ENCODE results near the gene FXYD3.

Gene FXYD3

DNA sequence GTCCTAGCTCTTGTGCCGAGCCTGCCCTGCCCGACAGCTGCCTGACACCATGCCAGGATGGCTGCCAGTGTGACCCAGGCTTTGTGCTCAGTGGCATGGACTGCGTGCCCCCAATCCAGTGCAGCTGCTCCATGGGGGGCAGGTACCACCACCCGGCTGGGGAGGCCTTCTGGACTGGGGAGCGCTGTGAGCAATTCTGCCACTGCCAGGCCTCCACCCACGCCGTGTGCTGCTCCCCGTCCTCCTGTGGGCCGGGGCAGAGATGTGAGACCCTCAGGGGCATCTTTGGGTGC lies 9.4 kb upstream of the FXYD3 start:
- no peak for ATAC-seq
- no peak for DNase-seq

DNA sequence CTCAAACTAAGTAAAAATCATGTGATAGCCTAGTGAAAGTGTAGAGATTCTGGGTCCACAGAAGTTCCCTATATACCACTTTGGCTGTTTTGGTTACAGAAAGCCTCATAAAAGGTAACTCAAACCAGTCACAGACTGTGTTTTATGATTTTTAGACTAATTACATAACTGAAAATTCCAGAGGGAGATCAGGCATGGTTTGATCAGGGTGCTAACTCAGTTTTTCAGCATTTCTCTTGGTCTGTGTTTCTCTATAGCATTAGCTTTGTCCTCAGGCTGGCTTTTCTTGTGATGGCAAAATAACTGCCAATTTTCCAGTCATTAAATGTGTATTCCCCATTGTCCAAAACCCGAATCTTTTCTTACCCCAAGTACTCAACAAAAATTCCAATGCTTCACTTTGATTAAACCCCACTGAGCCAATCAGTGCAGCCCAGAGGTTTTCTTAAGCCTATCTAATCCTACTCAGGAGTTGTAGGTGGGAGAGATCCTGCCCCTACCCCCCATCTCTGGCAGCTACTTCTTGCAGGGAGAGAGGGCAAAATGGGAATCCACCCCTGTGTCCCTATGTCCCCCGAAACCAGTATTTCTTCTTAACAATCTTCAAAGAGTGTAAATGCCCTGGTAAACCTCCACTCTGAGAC lies 8.6 kb upstream of the FXYD3 start:
- ATAC-seq (no peak), DNase-seq (no peak)

DNA sequence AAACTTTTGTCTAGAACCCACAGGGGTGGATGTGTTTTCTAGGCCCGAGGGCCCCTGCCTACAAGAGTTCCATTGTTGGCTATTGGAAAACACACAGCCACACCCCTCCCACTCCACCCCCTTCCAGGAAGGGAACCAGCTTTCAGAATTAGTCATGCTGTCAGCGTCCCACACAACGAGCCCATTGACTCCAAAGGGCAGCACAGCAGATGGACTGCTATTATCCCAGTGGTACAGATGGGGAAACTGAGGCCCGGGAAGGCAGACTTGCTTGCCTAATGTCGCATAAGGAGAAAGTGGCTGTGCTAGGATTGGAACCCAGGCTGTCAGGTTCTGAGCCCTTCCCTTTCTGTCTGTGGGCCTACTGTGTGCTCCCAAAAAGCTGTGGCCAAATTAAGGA lies 8.1 kb upstream of the FXYD3 start:
- DNase-seq = peak; percentile 20
- no peak for ATAC-seq

DNA sequence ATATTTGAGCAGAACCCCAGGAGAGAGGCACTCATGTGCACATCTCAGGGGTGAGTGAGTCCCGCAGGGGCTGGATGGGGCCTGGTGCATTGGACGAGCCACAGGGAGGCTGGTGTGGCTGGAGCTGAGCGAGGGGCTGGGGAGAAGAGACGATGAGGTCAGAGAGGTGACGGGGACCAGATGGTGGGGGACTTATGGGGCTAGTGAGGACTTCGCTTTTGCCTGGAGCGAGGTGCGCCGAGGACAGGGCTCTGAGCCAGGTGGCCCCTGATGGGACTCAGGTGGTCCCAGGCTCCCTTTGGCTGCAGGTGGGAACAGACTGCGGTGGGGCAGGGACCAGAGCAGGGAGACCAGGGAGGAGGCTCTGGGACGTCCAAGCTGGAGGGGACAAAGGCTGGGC lies 6.9 kb upstream of the FXYD3 start:
- DNase-seq (no peak), ATAC-seq (no peak)

DNA sequence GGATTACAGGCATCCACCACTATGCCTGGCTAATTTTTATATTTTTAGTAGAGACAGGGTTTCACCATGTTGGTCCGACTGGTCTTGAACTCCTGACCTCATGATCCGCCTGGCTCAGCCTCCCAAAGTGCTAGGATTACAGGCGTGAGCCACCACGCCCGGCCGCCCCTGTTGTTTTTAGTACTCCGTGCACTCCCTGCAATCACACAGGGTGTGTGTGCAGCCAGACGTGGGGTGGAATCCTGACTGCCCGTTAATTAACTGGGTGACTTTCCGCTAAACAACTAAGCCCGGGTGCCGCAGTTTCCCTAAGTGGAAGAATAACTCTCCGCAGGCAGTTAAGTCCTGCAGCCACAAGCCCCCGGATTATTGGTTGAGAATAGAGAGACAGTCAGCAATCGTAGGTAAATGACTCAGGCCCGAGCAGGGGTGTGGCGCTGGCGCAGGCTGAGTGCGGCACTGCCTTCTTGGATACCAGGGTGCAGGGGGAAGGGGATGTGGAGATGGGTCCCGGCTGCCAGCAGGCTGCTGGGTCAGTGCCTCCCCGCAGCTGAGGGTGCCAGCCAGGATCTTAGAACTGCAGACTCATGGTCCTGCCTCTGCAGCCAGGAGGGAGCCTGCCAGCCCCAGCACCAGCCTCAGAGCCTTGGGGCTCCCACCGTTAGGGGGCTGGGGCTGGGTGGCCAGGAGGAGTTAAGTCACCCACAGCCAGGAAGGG lies 6.1 kb upstream of the FXYD3 start:
- ATAC-seq (no peak), DNase-seq (no peak)

DNA sequence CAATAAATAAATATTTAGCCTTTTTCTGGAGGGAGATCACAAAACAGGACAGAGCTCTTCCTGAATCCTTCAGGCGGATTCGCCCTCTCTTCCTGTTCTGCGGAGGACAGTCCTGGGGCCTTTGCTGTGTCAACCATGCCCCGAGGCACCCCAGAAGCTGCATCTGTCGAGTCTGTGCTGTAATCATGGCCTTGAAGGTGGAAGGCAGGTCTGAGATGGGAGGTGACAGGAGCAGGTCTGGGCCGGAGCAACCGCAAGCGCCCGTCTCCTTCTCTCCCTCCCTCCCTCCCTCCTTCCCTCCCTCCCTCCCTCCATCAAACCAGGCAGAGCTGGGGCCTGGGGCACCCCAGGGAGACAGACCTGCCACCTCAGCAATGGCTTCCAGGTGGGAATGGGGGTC lies 4.6 kb upstream of the FXYD3 start:
- DNase-seq (no peak), ATAC-seq (no peak)

DNA sequence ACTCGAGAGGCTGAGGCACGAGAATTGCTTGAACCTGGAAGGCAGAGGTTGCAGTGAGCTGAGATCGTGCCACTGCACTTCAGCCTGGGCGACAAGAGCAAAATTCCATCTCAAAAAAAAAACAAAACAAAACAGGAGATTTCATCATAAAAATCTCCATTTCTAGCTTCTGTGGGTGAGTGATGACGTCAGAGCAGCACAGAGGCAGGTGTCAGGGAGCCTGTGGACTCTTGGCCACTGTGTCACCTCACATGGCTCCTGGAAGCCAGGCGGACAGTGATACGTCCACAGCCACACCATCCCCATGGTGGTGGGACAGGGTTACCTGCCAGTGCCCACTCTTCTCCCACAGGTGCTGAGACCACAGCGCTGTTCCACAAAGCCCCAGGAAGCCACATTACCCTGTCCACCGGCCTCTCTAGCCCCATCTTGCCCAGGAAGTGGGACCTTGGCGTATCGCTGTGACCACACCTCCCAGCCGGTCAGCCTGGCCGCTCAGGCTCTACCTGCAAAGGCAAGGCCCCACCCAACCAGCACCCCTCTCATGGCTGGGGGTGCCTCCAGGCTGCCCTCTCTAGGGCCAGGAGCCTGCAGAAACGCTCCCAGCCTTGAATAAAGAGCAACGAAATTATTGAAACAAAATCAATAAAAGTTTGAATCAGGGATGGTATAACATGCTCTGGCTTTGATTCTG lies 2.5 kb upstream of the FXYD3 start:
- DNase-seq (no peak), ATAC-seq (no peak)

DNA sequence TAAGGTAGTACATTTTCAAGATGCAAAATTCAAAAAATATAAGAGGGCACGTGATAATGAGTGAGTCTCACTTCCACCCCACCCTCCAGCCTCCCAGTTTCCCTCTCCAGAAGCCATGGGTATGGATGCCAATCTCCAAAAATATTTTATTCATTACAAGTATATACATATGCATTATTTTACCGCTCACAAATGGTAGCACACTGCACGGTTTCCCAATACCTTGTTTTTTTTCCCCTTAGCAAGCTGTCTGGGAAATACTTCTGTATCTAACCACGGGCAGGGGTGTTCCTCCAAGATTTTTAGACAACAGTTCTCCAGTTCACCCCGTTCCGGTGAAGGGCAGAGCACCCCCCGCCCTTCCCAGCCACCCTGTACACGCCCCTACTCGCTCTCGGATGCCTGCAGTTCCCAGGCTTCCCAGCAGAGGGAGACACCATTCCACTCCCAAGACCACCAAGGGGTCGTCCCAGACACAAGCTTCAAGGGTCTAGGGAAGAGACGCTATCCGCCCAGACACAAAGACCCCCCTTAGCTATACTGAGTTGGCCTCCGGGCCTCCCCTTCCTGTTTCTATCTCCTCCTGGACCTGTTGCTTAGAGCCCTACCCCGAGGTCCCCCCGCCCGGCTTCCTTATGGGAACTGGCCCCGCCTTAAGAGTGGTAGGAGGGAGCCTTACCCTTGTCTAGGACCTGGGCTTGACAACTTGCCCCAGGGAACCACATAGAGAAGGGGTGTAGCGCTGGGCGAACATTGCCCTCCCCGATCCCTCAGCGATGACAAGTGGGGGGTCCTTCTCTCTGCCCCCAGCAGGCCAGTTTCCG lies 1.1 kb upstream of the FXYD3 start:
- DNase-seq = peak; percentile 81
- ATAC-seq = peak; percentile 70

DNA sequence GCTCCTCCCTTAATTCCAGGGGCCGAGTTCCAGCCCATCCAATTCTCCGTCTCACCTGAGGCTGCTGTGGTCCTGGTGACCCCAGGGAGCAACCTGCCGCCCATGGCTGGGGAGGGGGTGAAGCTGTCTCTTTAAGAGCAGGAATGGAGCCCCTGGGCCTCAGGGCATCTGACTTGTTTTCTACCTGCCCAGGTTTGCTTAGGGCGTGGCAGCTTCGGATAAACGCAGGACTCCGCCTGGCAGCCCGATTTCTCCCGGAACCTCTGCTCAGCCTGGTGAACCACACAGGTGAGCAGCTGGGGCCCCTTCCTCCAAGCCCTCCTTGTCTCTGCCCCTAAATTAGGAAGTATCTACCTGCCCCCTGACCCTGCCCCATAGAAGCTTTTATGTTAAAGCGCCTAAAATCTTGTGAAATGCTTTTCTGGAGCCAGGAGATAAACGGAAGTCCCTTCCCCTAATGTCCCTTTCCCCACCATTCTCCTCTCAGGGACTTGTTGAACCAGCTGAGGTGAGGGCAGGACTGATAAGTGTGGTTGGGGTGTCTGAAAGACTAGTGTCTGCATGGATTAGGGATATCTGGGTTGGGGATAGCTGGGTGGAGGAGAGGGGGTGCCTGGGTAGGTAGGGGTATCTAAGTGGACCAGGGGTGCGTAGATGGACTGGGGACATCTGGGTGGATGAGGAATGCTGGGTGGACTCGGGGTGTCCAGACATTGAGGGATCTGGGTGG lies 614 bp downstream of the FXYD3 start:
- no peak for ATAC-seq
- DNase-seq = no peak

DNA sequence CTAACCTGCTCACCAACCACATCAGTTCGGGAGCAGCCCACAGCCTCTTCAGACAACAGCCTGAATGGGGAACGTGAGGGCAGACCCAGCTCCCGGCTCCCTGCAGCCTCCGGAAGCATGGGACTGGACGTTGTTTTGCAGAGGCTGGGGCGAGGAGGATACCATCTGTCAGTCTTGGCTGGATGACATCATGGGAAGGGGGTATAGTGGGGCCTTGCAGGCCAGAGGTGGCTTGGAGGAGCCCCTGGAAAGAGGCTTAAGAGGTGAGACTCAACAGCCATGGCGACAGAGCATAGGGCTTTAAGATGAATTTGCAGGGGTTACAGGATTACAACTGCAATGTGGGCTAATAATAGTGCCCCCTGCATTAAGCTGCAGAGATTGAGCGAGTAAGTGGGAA lies 1.5 kb downstream of the FXYD3 start:
- DNase-seq = no peak
- ATAC-seq = no peak

DNA sequence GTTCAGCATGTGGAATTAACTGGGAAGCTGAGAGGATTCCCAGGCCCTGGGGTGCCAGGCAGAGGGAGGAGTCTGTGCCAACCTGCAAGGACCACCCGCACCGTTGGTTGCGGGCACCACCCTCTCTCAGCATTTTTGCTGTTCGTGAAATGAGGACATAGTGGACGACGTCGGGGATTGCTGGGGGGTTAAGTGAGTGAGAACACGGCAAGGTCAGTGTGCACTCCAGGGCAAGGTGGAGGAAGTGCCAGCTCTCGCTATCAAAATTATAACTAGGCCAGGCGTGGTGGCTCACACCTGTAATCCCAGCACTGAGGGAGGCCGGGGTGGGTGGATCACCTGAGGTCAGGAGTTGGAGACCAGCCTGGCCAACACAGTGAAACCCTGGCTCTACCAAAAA lies 2.2 kb downstream of the FXYD3 start:
- DNase-seq (no peak), ATAC-seq (no peak)

DNA sequence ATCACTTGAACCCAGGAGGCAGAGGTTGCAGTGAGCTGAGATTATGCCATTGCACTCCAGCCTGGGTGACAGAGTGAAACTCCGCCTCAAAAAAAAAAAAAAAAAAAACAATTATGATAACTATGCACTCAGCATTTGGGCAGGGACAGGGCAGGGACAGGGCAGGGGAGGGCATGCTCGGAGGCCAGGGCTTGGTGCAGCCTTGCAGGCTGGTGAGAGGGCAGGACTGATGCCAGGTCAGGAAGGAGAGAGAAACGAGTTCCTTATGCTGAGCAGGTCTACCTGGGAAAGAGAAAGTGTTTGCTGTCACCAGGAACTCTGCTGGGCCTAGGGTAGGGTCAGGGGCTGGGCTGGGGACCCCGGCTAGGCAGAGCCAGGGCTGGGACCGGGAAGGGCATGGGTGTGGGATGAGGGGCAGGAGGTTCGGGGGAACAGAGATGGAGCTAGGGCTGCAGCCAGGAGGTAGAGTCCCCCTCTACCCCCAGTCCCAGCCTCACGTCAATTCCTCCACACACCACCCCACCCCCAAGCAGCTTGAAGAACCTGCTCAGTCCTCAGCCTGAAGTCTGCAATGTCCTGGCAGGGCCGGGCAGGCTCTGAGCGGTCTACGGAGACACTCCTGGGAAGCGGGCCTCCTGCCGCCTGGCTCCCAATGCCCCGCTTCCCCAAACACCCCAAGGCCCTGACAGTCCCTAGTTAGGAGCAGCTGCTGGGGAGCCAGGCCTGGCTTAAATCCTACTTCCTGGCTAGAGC lies 2.8 kb downstream of the FXYD3 start:
- DNase-seq (no peak), ATAC-seq (no peak)

DNA sequence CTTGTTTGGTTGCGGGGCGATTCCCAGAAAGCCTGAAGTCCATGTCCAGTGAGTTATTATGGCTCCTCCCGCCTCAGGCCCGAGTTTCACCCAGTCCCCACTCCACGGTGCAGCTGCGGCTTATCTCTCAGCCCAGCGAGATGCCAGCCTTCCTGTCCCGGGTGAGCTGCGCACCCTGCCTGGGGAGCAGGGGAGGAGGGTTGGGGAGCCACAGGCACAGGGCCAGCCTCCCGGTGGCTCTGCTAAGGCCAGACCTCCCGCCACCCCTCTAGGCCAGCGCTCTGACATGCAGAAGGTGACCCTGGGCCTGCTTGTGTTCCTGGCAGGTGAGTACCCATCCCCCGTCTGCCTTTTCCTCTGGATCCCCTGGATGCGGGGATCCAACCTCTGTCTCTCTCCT lies 3.5 kb downstream of the FXYD3 start:
- DNase-seq (no peak), ATAC-seq (no peak)

DNA sequence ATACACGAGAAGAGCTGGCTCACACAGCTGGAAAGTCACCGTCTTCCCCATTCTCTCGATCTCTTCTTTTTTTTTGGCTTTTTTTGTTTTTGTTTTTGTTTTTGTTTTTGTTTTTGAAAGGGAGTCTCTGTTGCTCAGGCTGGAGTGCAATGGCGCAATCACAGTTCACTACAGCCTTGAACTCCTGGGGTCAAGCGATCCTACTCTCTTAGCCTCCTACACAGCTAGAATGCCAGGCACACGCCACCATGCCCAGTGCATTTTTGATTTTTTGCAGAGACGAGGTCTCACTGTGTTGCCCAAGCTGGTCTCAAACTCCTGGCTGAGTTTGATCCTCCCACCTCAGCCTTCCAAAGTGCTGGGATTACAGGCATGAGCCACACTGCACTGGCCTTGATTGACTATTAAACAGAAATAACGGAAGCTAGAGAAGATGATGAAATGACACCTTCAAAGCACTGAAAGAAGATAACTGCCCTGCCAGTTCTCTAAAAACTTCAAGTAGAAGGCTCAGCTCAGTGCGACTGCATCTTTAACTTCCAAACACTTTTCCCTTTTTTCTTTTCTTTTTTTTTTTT lies 4.0 kb downstream of the FXYD3 start:
- DNase-seq = no peak
- no peak for ATAC-seq

DNA sequence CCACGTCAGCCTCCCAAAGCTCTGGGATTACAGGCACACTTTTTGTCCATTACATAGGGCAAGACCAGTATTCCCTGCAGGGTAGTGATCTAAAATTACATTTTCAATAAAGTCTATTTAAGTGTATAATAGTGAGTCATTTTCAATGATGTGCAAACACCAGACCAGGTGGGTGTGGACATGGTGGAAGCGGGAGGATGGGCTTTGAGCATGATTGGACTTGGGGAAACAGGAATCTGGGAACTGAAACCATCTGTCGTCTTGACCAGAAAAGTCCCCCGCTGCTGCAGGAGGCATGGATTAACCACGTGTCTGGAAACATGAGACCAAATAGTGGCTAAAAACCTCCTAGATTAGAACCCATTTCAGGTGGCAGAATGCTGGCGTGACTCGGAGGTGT lies 4.9 kb downstream of the FXYD3 start:
- ATAC-seq = no peak

DNA sequence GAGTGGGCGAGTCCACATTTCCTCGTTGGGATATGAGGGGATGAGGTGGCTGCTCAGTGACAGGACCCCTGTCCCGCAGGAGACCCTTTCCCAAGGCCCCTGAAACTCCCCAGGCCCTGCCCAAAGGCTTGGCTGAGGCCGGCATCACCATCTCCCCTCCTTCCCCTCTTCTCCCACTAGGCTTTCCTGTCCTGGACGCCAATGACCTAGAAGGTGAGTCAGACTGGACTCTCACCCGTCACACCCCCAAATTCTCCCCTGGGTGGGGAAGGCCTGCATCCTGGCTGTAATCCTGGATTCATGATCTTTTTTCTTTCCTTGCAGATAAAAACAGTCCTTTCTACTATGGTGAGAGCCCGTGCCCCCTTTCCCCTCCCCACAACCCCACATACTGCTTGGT lies 5.3 kb downstream of the FXYD3 start:
- ATAC-seq = no peak
- DNase-seq = no peak

More for the DNA sequence above, 4.9 kb downstream of the FXYD3 start:
- DNase-seq = no peak

DNA sequence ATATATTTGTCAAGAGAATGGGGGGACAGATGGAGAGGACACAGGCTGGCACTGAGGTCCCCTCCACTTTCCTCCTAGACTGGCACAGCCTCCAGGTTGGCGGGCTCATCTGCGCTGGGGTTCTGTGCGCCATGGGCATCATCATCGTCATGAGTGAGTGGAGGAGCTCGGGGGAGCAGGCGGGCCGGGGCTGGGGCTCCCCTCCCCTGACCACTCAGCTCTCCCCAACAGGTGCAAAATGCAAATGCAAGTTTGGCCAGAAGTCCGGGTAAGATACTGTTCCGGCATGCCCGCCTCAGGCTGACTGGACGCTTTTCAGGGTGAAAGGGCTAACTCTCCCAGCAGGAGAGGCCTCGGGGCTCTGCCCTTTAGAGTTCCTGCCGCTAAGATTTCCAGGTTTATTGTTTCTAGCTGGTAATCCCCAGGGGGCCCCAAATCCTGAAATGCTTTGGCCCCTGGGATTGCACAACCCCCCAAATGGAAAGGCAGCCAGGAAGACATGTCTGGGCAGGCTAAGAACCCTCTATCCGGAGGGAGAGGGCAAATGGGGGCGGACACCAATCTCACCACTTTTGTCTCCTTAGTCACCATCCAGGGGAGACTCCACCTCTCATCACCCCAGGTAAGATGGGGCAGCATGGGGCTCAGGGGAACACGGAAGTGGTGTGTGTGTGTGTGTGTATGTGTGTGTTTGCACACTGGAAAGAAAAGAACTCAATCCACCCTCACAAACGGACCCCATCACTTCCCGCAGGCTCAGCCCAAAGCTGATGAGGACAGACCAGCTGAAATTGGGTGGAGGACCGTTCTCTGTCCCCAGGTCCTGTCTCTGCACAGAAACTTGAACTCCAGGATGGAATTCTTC lies 7.3 kb downstream of the FXYD3 start:
- DNase-seq (no peak), ATAC-seq (no peak)

DNA sequence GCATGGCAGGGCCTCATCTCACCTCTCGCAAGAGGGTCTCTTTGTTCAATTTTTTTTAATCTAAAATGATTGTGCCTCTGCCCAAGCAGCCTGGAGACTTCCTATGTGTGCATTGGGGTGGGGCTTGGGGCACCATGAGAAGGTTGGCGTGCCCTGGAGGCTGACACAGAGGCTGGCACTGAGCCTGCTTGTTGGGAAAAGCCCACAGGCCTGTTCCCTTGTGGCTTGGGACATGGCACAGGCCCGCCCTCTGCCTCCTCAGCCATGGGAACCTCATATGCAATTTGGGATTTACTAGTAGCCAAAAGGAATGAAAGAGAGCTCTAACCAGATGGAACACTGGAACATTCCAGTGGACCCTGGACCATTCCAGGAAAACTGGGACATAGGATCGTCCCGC lies 8.0 kb downstream of the FXYD3 start:
- no peak for DNase-seq
- ATAC-seq = no peak

DNA sequence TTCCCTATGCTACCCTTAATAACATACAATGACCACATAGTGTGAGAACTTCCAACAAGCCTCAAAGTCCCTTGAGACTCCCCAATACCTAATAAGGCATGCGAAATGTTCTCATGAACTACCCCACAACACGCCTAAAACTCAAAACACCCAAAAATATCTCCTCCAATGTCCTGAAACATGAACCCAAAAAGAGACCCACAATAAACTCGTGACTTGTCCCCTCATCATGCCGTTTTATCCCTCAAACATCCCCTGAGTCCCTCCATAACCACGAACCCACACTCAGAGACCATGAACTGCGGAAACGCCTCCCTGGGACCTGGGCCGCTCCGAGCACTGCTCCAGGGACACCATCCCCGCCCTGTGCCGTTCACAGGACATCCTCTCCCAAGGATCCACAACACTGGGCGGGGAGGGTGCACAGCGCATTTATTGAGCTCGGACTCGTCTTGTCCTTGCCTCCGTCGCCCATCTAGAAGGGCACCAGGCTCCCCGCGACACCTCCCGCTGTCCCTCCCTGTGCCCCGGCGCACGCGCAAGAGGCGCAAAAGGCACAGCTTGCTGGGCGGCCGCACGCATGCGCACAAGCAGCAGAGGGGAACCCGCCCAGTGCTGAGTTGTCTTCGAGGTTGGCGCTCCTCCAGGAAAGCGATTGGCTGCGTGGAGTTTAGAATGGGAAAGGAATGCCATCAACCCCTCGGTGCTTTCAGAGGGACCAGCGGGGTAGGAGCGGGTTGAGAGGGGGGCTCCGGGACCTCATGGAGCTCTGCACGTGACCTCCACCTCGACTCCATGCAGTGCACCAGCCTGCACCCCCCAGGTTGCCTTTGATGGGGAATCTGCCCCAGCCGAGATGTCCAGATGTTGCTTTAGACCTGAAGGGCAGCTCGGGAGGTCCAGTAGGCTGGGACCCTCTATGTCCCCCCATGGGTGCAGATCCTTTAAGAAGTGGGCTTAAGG lies 8.8 kb downstream of the FXYD3 start:
- ATAC-seq (peak; percentile 91), DNase-seq (peak; percentile 91)
